GM19035 (cell line): ENCODE results near the gene UGT2B11.
"Not testable (repeated sequence)": the region's sequence is repeated elsewhere in the genome, so short reads cannot be mapped to it uniquely, and the experiment has no call there.

Experiments used
- ATAC-seq: cut with Tn5 transposase; IDR thresholded peaks from one replicate; pipeline ENCODE4 v1.9.1; 2021; ENCODE audit not compliant: unreplicated experiment

The UGT2B11 gene

DNA sequence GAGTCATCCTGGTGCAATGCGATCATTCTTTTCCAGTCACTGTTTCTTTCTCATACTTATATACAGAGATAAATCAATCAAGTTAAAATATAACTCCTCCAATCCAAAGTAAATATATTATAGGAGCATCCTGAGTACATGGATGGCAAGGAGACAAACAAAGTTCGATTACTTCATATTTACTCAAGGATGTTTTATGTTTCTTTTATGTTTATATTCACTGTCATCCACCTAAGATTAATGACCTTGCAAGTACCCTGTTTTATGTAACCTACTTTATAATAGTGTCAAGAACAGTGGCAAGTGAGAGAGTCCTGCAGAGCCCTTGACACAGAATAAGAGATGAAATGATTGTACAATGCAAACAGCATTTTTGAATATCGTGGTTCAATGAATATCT is at the start of gene UGT2B11:
Gene UGT2B11, minus strand, starts transcription at position 33 of the 400 bp plus-strand sequence. Its CDS starts 26 bp downstream, at position 7.
- ATAC-seq: no peak

GRCh38 chr4:69253147-69253772 is 38.7 kb upstream of the UGT2B11 start:
- not testable (repeated sequence) for ATAC-seq

DNA sequence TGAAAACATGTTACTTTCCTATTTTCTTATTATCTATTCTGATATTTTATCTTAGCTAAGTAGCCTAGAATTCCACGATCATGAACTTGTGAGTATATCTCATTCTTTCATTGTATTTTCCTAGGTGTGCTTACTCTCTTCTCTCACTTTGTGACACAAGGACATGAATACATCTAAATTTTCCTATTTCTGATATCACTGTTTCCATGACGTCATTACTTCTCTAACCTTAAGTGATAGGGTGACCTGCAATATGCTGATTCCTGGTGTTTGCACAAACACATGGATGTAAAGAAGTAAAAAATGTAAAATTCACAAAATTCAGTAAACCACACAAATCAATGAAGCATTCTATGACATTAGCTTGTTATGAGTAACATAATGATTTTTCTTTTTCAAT is 36.3 kb upstream of the UGT2B11 start:
- not testable (repeated sequence) for ATAC-seq

GRCh38 chr4:69242562-69243240 is 28.2 kb upstream of the UGT2B11 start:
- ATAC-seq: not testable (repeated sequence)

DNA sequence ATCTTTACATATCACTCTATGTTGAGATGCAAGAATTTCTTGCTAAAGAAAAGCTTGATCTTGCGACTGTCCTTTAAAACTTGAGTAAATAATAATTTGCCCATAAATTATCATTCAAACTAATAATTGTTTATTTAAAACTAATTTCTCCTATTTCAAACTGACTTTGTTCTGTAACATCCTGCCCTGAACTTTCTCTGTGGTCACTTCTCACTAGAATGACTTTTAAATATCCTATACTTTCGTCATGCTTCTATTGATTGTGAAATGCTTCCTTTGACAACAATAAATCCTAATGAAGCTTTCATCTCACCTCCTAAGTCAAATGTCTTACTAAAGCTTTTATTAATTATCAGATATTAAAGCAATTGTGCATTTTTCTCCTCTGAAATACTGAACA is 27.2 kb upstream of the UGT2B11 start:
- not testable (repeated sequence) for ATAC-seq

DNA sequence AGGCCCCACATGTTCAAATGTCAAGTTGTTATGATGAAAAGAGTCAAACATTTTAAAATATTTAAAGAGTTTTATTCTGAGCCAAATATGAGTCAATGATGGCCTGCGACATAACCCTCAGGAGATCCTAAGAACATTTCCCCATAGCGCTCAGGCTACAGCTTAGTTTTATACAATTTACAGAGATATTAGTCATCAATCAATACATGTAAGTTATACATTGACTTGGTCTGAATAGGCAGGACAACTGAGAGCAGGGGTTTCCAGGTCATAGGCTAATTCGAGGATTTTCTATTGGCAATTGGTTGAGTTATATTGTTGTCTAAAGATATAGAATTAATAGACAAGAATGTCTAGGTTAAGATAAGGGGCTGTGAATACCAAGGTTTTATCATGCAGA is 26.2 kb upstream of the UGT2B11 start:
- ATAC-seq: not testable (repeated sequence)

DNA sequence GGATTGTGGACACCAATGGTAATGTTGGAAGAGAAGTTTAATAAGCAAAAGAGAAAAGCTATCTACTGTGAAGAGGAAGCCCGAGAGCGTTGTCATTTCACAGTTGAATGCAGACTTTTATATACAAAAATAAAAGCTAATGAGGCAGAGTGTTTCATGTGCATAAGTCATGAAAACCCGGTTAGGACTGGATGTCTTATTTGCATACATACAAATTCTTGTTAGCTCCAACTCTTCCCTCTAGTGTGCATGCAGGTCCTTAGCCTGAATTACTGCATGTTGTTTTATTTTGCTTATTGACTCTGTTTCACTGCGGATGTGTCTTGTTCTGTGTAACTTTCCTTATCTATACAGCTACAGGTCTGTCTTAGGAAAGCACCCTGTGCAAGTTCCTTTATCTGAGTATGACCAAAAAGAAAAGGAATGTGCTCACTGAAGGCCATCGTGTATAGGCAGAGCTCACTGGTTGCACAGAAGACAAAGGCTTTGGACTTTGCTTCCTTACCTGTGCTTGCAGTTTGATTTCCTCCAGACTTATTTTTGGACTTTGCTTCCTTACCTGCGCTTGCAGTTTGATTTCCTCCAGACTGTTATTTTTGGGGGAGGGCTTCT is 25.1 kb upstream of the UGT2B11 start:
- no peak for ATAC-seq

DNA sequence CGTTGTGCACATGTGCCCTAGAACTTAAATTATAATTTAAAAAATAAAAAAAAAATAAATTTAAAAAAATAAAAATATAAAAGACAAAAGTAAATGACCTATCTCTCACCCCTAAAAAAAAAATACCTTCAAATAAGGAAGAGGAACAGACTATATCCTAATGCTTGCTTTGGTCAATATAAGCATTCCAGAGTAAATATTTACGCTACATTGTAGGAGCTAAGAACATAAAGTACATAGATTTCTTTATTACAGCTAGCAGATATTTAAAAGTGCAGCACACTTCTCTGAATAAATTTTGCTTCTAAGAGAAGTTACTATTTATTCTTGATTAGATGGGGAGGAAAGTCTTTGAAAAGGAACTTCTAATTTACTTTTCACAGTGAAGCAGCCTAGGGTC is 24.5 kb upstream of the UGT2B11 start:
- ATAC-seq: no peak

DNA sequence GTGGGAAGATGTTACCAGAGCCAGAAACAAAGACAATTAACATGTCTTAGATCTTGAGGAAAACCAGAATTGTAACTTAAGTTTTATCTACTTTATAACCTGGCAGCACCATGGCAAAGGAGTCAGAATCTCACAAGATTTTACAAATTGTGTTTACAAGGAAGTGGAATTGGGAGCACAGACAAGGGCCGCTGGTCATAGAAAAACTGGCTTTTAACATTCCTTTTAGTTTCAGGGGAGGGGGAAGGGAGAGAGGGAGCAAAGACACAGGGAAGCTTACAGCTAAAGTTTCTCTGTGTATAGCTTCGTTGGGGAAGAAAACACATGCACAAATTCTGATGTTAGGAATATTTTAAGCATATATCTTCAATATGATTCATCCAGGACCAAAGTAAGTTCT is 10.3 kb upstream of the UGT2B11 start:
- ATAC-seq: no peak

DNA sequence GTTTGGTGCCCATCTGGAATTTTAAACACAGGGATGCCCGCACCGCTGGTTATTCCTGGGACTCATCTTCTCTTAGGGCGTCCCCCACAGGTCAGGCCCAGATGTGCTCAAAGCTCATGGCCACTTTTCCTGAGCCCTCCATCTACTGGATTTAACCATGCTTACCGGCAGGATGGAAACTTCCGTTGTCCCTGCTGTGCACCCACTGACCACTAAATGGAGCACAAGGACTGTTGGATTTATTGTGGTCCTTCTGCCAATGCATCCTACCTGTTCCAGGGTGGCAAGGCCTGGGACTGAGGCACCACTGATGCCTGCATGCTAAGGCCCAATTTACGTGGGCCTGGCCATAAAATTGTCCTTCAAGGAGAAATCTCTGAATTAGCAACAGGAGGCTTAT is 8.7 kb upstream of the UGT2B11 start:
- ATAC-seq: not testable (repeated sequence)

DNA sequence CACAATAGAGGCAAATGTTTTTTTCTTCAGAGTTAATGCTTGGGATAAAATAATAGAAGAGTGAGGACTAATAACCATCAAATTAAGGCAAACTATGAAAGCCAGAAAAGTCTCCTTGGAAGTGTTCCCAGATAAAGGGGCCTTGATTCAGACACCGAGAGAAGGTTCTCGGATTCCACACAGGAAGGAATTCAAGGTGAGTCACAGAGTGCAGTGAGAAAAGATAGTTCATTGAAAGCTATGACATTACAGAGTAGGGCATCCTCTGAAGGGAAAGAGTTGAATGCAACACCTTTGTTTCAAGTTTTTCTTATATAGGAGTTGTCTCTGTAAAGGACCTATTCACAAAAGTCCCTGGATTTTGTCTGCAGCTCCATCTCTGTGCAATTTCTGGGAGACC is 3.9 kb upstream of the UGT2B11 start:
- ATAC-seq: not testable (repeated sequence)

GRCh38 chr4:69210911-69211310 is 3.6 kb downstream of the UGT2B11 start:
- no peak for ATAC-seq

GRCh38 chr4:69198506-69198905 is 16.0 kb downstream of the UGT2B11 start:
- ATAC-seq: not testable (repeated sequence)

- no peak for ATAC-seq
Observed at GRCh38 chr4:69196209-69196965, 18.2 kb downstream of the UGT2B11 start.

- no peak for ATAC-seq
Observed at GRCh38 chr4:69194166-69194565, 20.4 kb downstream of the UGT2B11 start.

DNA sequence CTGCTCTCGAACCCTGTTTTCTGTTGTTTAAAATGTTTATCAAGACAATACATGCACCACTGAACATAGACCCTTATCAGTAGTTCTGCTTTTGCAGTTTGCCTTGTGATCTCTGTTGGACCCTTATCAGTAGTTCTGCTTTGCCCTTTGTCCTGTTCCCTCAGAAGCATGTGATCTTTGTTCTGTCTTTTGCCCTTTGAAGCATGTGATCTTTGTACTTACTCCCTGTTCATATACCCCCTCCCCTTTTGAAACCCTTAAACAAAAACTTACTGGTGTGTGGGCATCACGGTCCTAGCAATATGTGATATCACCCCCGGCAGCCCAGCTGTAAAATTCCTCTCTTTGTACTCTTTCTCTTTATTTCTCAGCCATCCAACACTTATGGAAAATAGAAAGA is 22.6 kb downstream of the UGT2B11 start:
- ATAC-seq: not testable (repeated sequence)

DNA sequence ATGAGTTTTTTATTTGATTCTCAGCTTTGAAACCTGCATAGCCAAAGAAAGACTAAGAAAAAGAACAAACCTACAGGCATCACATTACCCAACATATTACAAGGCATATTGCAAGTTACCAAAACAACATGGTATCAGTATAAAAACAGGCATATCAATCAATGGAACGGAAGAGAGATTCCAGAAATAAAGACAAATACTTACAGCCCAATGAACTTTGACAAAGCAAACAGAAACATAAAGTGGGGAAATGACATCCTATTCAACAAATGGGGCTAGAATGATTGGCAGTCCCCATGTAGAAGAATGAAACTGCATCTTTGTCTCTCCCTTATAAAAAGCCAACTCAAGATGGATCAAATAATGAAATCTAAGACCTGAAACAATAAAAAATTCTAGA is 23.9 kb downstream of the UGT2B11 start:
- ATAC-seq: not testable (repeated sequence)

GRCh38 chr4:69181519-69182169 is 32.9 kb downstream of the UGT2B11 start:
- not testable (repeated sequence) for ATAC-seq

DNA sequence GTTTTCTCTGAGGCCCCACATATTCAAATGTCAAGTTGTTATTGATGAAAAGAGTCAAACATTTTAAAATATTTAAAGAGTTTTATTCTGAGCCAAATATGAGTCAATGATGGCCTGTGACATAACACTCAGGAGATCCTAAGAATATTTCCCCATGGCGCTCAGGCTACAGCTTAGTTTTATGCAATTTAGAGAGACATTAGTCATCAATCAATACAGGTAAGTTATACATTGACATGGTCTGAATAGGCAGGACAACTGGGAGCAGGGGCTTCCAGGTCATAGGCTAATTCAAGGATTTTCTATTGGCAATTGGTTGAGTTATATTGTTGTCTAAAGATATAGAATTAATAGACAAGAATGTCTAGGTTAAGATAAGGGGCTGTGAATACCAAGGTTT is 34.7 kb downstream of the UGT2B11 start:
- not testable (repeated sequence) for ATAC-seq

GRCh38 chr4:69178751-69179205 is 35.8 kb downstream of the UGT2B11 start:
- not testable (repeated sequence) for ATAC-seq
